ENCODE measurements around the gene FAM174B. TPM values are rescaled to one million over a fixed set of nuclear protein-coding genes. Genes with fewer than 3 reads are reported as not detected.

The FAM174B gene
- total and polyA plus RNA-seq, 2 donors from 2014 or later, result 9.8 to 13.8 TPM

- TF ChIP-seq CTCF (IDR thresholded peaks at IDR 0.05; ENCODE audit: borderline replicate concordance, extremely low read depth, insufficient read depth), result no peak
- no peak overlapping the region for H3K9ac ChIP-seq (ENCODE audit: low read length in 3 of 3)
- FAIRE-seq (no peak), DNase-seq (no peak)
- no peak overlapping the region for H3K4me3 ChIP-seq (ENCODE audit: low read length in 3 of 3)
- no peaks in the 10 kb centered on the region for H3K9me3 ChIP-seq (ENCODE audit: control insufficient read depth in 2 of 3, insufficient read depth in 1 of 3, low read length in 3 of 3)
- H3K36me3 ChIP-seq (ENCODE audit: control insufficient read depth in 2 of 3, insufficient read depth in 3 of 3, low read length in 3 of 3), result no peaks in the 10 kb centered on the region
- H3K4me1 ChIP-seq (ENCODE audit: control insufficient read depth in 2 of 3, insufficient read depth in 2 of 3, low read depth in 1 of 3, low read length in 3 of 3), result no peaks in the 10 kb centered on the region
- H3K27me3 ChIP-seq (ENCODE audit: control insufficient read depth, insufficient read depth, low read length), result no peaks in the 10 kb centered on the region
- intact Hi-C loops (cut with DNase I), result no loop called here
- no peak overlapping the region for H3K27ac ChIP-seq (ENCODE audit: low read depth in 2 of 2, low read length in 2 of 2)
Measured at GRCh38 chr15:92611995-92612745, 43.4 kb downstream of the FAM174B start.

GRCh38 chr15:92611150-92611549 is 44.4 kb downstream of the FAM174B start:
- FAIRE-seq (no peak), DNase-seq (no peak)
- intact Hi-C loops (cut with DNase I), result no loop called here
- Histone ChIP-seq H3K4me1 (ENCODE audit: control insufficient read depth in 2 of 3, insufficient read depth in 2 of 3, low read depth in 1 of 3, low read length in 3 of 3) (no peaks in the 10 kb centered on the region), H3K9me3 (ENCODE audit: control insufficient read depth in 2 of 3, insufficient read depth in 1 of 3, low read length in 3 of 3) (no peaks in the 10 kb centered on the region), H3K4me3 (ENCODE audit: low read length in 3 of 3) (no peak overlapping the region), H3K9ac (ENCODE audit: low read length in 3 of 3) (no peak overlapping the region), H3K27ac (ENCODE audit: low read depth in 2 of 2, low read length in 2 of 2) (no peak overlapping the region), H3K27me3 (ENCODE audit: control insufficient read depth, insufficient read depth, low read length) (no peaks in the 10 kb centered on the region), H3K36me3 (ENCODE audit: control insufficient read depth in 2 of 3, insufficient read depth in 3 of 3, low read length in 3 of 3) (no peaks in the 10 kb centered on the region)
- TF ChIP-seq CTCF (IDR thresholded peaks at IDR 0.05; ENCODE audit: borderline replicate concordance, extremely low read depth, insufficient read depth), result no peak

- Histone ChIP-seq H3K27ac (ENCODE audit: low read depth in 2 of 2, low read length in 2 of 2) (no peak overlapping the region), H3K4me1 (ENCODE audit: control insufficient read depth in 2 of 3, insufficient read depth in 2 of 3, low read depth in 1 of 3, low read length in 3 of 3) (no peaks in the 10 kb centered on the region), H3K4me3 (ENCODE audit: low read length in 3 of 3) (no peak overlapping the region), H3K36me3 (ENCODE audit: control insufficient read depth in 2 of 3, insufficient read depth in 3 of 3, low read length in 3 of 3) (no peaks in the 10 kb centered on the region), H3K9me3 (ENCODE audit: control insufficient read depth in 2 of 3, insufficient read depth in 1 of 3, low read length in 3 of 3) (no peaks in the 10 kb centered on the region), H3K9ac (ENCODE audit: low read length in 3 of 3) (no peak overlapping the region), H3K27me3 (ENCODE audit: control insufficient read depth, insufficient read depth, low read length) (no peaks in the 10 kb centered on the region)
- no peak for FAIRE-seq
- DNase-seq, result no peak
- no peak for TF ChIP-seq CTCF (IDR thresholded peaks at IDR 0.05; ENCODE audit: borderline replicate concordance, extremely low read depth, insufficient read depth)
- intact Hi-C loops (cut with DNase I), result no loop called here
Measured at GRCh38 chr15:92610101-92610520, 45.5 kb downstream of the FAM174B start.
